GM19324 (cell line): ENCODE results near the gene TGM3.

Experiments used
- ATAC-seq: cut with Tn5 transposase; IDR thresholded peaks from one replicate; pipeline ENCODE4 v1.9.1; 2021; ENCODE audit warnings: mild to moderate bottlenecking, moderate library complexity; ENCODE audit not compliant: unreplicated experiment, low FRiP score

TGM3 gene

DNA sequence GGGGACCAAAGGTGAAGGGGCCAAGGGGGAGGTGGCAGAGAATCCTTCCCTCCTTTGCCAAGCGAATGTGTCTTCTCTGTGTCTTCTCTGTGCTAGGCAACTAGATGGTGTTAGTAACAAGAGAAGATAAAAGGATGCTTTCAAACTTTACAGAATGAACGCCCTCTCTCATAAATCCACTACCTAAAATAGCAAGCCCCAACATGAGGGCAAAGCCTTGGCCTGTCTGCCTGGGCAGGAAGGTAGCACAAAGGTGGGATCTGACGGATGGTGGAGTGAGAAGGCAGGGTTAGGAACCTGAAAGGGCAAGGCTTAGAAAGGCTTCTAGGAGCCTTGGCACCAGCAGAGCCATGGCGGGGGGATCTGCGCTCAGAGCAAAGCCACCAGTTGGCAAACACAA is 13.6 kb upstream of the TGM3 start:
- ATAC-seq = no peak

DNA sequence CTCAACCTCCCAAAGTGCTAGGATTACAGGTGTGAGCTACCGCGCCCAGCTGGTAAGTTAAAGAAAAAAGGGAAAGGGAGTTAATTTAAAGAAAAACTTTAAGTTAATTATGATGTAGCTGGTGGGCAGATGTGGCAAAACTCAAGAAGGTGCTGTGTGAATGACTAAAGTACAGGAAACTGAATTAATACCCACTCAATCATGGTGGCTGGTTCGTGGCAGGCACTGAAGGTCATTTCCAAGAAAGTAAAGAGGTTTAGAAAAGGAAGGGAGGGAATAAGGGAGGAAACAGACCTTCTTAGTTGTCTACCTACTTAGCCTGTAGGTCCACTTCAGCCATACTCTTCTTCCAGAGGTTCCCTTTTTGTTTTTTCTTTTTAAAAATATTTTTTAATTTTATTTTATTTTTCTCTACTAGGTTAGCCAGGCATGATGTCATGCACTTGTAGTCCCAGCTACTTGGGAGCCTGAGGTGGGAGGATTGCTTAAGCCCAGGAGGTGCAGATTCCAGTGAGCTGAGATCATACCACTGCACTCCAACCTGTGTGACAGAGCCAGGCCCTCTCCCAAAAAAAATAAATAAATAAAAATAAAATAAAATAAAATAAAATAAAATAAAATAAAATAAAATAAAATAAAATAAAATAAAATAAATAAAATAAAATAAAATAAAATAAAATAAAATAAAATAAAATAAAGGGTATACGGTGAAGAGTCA is 11.9 kb upstream of the TGM3 start:
- ATAC-seq = no peak

DNA sequence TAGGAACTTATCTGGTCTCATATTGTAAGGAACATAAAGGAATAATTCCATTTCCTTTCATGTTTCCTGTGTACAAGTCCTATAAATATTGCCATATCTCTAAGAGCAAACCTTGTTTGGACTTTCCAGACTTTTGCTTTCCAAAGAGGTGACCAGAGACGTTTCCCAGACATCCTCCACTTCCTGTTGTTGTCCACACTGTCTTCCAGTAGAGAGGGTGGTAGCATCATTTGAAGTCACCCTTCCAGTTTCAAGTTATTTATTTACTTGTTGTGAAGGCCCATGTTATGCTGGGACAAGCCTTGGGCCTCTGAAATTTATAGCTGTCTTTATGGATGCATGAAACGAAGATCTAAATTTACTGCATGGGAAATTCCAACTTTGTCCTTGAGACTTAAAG is 10.6 kb upstream of the TGM3 start:
- ATAC-seq = no peak

DNA sequence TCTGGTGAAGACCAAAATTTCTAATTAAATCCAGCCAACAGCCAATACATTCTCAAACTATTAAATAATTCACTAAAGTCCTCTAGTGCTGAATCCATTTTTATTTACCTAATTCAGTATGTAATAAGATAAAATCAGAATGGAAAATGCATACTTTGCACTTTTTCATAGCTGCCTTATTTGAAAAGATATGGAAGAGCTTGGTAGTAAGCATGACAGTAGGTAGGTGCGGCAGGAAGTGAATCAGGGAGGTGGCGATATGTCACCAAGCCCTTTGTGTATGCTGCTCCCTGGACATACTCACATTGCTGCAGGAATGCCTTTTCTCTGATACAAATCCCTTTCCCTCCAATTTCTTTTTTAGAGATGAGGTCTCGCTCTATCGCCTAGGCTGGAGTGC is 10.2 kb upstream of the TGM3 start:
- no peak for ATAC-seq

DNA sequence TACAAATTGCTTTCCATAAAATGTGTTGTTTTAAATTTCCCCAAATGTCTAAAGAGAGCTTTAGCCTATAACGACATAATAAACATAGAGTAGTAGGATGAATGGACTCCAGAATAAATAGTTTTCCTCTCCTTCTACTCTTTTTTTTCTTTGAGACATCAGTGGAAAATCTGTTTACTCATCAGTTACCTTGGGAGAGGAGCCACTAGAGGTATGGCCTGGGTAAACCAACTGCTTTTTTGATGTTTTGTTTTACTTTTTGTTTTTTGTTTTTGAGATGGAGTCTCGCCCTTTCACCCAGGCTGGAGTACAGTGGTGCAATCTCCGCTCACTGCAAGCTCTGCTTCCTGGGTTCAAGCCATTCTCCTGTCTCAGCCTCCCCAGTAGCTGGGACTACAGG is 8.3 kb upstream of the TGM3 start:
- no peak for ATAC-seq

DNA sequence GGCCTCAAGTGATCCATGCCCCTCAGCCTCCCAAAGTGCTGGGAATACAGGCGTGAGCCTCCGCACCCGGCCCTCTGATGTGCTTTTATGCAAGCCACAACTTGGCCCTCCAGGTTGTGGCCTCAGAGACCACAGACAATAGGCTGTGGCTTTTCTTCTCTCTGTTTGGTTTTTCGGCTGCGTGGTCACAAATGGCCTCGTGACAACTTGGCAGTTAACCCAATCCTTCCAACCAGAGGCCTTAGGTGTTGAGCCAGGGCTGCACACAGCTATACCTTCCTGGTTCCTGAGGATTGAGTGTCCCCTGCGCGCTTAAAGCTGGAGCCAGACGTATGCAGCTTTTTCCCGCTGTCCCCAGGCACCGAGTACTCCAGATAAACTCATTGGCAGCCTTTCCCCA is 6.3 kb upstream of the TGM3 start:
- ATAC-seq = no peak

DNA sequence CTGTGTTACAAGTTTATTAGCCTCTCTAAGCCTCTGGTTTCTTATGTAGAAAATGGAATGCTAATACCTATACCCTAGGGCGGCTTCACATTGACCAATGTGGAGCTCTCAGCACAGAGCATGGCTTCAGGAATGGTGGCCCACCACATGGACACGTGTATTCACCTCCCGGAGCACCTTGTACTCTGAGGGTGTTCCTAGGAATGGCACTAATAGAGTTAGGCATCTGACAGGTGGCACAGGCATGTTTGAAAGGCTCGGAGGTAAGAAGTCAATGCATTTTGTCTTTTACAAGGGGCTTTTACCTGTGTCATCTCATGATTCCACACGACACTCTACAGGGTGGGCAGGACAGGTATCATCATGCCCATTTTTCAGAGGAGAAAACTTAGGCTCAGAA is 5.3 kb upstream of the TGM3 start:
- ATAC-seq = no peak

DNA sequence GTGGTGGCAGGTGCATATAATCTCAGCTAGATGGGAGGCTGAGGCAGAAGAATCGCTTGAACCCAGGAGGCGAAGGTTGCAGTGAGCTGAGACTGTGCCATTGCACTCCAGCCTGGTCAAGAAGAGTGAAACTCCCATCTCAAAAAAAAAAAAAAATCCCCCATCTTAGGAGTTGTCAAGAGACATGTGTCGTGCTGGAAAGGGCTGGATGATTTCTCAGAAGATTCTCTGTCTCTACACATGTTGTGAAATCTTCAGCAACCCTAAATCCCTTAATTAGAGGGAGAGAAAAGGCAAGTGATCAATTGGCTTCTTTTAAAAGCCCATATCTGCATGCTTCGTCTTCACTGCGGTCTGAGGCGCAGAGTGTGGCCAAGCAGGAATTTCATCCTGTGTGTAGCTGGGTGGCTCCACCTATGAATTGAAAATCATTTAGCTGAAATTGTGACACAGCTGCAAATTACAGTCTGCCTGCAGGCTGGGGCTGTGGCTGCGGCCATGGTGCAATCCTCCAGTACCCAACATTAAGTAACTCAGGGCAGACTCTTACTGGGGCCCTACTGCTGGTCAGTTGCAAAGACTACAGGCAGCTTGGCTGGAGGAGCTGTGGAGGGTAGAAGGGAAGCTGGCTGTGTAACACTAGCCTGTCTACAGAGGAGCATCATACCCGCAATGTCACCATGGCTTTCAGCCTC is 3.2 kb upstream of the TGM3 start:
- ATAC-seq = no peak

DNA sequence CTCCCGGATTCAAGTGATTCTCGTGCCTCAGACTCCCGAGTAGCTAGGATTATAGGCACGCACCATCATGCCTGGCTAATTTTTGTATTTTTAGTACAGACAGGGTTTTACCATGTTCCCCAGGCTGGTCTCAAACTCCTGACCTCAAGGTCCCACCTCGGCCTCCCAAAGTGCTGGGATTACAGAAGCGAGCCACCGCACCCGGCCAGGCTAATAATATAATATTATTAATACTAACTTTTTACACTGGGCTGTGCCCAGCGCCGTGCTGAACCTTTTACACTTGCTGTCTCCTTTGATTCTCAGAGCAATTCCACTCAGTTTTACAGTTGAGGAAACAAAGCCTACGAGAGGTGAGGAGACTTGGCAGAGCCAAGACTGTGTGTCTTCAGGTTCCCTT is 2.3 kb upstream of the TGM3 start:
- no peak for ATAC-seq

DNA sequence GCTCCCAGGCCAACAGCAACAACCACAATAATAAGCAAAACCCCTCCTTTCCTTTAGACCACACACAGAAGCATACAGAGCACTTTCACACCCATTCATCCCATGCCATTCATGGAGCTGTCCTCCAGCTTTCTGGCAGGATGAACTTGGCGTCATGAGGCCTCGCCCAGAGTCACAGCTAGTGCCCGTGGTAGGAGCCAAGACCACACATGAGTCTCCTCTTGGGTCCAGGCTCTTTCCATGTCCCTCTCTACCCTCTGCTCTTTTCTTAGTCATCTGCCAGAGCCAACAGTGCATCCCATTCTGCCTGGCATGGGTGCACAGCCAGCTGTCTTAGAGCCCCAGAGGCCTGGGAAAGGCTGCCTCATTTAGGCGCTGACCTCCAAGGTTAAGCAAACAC is 1.8 kb upstream of the TGM3 start:
- no peak for ATAC-seq

DNA sequence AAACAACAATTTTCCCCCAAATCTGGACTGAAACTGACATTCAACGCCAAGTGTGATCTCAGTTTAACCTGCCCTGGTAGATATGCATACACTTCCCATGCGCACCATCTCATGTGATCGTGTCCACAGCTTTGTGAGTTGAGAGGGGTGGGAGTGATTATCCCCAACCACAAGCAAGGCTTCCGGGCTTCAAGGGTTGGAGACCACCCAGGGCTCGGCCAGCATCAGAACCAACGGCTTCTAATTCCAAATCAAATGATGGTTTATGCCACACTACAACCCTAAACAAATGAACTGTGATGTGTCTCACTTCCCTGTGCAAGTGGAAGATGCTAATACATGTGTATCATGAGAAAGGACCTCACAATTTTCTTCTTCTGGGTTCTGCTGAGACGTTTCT is 515 bp upstream of the TGM3 start:
- no peak for ATAC-seq

DNA sequence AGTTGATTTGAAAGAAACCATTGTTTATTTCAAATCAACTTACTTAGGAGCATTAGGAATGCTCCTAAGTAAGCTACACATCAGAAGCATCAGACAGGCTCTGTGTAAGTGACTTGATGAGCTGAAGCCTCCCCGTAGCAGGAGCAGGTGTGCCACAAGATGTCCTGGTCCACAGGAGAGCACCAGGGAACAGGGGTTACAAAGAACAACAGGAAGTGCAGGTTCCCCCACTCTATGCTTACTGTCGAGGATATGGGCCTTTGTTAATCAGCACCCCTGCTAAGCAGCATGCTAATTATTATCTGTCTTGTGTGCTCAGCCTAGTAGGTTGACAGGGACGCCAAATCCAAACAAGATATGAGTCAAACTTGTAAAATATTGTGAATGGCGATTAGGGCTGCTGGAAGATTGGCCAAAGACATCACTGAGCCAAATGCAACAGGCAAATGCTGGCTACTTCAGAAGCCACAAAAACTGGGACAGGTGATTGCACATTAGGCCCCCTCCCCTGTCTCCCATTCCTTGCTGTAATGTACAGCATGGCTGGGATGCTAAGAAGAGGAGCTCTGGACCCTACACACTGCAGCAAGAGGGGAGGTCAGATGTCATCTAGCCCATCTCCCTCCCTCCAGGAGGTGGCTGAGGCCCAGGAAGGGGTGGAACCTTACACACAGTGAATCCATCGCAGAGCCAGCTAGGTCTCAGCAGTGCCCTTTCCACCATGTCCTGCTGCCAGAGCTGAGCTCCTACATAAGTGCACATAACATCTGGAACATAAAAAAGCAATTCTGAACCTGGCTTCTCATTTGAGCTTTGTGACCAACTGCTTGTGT is 939 bp downstream of the TGM3 start:
- no peak for ATAC-seq

DNA sequence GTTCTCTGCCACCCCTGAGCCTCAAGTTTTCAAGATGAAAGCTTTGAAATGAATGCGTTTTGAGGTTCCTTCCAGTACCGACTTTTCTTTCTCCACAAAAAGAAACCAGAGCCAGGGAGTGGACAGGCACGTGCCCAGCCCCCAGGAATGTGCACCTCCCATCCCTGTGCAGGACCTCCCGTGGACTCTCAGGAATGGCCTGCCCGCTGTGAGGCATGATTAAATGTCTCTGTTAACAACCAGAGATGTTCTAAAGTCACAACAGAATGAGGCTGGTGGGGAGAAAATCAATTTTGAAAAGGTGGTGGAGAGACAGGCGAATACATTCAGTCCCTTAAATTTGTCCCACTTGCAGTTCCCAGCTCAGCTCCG is 1.5 kb downstream of the TGM3 start:
- ATAC-seq = no peak

DNA sequence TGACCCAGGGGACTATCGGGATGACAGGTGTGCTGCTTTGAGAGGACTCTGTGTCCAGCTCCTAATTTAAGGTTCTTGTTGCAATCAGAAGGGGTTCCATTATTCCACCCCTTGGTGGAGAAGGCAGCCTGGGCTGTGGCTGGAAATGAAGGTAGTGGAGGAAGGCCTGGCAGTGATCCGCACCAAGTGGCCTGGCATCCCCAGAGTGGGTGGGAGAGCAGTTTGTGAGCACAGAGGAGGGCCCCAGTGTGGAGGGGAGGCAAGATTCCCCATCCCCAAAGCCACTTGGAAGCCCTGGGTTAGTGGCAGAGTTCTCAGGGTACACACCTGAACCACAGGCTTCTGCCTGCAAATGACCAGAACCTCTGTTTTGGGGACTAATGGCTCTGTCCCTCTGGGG is 2.3 kb downstream of the TGM3 start:
- ATAC-seq = no peak

DNA sequence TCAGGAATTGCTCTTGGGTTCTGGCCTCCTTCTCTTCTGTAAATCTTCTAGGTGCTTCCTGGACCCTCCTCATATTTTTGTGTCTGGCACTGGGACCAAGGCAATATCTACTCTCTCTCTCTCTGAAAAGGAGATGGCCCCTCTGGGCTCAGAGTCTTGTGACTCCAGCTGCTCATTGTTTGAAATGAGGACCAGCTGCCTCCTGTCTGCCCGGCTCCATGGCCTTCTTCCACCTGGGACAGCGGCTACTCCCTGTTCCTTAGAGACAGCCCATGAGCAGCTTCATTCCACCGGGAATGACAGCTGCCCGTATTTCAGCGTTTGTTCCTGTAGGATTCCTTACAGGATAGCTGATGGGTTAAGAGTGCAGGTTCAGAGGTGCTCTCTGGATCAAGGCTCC is 2.9 kb downstream of the TGM3 start:
- ATAC-seq = no peak

DNA sequence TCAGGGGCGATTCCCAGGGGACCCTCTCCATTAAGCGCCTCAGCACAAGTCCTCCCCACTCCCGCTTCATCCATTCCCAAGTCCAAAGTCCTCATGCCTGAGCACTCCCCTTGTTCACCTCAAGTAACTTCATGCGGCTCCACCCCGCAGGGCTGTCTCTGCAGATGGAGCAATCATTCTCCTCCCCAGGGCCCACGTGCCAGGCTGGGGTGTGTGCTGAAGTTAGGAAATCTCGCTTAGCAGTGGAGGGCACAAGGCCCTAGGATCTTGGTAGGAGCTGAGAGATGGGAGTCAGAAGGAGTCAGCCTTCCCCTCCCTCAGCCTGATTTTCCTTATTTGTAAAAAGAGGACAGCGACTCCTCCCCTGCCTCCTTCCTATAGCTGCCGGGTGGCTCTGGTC is 3.5 kb downstream of the TGM3 start:
- ATAC-seq = no peak

DNA sequence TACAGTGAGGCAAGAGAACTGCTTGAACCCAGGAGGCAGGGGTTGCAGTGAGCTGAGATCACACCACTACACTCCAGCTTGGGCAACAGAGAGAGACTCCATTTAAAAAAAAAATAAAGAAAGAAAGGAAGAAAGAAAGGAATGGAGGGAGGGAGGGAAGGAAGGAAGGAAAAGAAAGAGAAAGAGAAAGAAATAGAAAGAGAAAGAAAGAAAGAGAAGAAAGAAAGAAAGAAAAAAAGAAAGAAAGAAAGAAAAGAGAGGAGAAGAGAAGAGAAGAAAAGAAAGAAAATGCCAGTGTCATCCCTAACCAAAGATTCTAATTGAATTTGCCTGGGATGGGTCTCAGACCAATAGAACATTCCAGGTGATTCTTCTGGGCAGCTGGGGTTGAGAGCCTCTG is 4.2 kb downstream of the TGM3 start:
- no peak for ATAC-seq

DNA sequence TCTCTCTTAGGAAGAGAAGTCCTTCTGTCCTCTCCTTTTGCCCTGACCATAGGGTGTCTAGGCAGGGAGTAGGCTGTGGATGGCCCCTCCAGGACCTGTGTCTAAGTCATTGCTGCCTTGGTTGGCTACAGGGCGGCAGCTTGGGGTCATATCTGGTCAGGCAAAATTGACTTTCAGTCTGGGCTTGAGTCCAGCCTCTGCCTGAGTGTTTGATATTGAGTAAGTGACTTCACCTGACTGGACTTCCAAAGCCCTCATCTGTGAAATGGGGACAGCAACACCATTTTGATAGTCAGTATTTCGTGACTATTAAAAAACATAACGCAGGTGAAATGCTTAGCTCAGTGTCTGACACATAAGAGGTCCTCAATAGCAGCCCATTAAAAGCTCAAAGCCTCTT is 4.6 kb downstream of the TGM3 start:
- ATAC-seq = no peak

DNA sequence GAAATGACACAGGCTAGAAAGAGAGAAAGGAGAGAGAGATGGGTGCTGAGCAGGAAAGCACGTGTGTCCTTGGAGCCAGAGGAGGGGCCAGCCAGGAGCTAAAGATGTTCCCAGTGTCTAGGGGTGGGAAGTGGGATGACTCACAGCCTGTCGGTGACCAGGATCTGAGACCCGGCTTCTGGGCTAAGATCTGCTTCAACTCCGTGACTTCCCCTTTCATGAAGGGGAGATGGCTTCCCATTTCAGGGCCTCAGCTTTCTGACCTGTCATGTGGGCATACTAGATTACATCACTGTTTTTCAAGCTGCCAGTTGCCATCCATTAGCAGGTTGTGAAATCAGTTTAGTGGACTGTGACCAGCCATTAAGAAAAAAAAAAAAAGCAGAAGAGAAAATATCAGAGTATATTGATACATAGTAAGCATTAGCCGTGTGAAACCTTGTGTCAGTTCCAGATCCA is 5.4 kb downstream of the TGM3 start:
- no peak for ATAC-seq

DNA sequence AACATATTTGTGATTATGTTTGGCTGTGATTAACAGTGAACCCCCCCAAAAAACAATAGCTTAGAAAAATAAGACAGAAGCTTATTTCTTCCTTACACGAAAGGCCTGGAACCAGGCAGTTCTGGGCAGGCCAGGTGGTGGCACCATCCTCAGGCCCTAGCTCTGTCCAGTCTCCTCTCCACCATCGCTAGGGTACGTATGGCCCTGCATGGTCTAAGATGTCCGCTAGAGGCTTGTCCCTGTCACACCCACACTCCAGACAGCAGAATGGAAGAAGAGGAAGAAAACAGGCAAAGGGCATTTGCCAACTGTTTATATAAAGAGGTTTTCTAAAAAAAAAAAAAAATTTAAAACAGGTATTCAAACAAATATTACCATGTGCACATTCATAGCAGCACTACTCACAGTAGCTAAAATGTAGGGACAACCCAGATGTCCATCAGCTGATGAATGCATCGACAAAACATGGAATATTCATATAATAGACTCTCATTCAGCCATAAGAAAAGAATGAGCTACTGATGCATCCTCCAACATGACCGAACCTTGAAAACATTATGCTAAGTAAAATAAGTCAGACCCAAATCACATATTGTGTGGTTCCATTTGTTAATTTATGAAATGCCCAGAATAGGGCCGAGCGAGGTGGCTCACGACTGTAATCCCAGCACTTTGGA is 6.7 kb downstream of the TGM3 start:
- no peak for ATAC-seq

DNA sequence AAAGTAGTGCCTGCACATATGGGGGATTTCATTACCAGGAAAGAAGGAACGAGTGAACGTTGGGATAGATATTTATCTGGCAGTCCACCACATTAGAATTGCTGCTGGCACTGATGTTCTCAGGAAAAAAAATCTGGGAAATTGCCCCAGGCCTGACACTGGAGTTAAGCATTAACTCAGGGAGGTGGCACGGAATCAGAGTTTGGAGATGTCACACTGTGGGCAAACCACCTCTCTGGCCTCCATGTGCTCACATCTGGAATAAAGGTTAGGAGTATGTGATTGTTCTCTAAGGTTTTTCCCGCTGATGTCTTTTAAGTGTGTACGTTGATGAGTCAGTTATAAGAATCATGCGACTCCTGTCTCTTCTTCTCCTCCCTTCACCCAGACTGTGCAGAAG is 7.9 kb downstream of the TGM3 start:
- ATAC-seq = no peak
